Neuronal stem cell (in vitro differentiated cells): Measurements from ENCODE around the gene CXCR6.

Experiments
- DNase-seq: peaks from one replicate; pipeline ENCODE4 v3.0.0-alpha.2; 2013; ENCODE audit warnings: low spot score
- H2AFZ ChIP-seq: one replicate; pipeline ENCODE4 v1.6.1; 2013; ENCODE audit warnings: mild to moderate bottlenecking, low read length, inconsistent platforms
- H2AK5ac ChIP-seq: 2 replicates; pipeline ENCODE4 v1.6.1; 2013; ENCODE audit warnings: low read depth, mild to moderate bottlenecking, inconsistent platforms, low read length, moderate library complexity, mixed read lengths
- H2BK120ac ChIP-seq: 2 replicates; pipeline ENCODE4 v1.6.1; 2013; ENCODE audit warnings: low read depth, mild to moderate bottlenecking, inconsistent platforms, low read length, moderate library complexity, mixed read lengths
- H2BK12ac ChIP-seq: one replicate; pipeline ENCODE4 v1.6.1; 2013; ENCODE audit warnings: low read length, inconsistent platforms
- H2BK15ac ChIP-seq: 2 replicates; pipeline ENCODE4 v1.6.1; 2013; ENCODE audit warnings: mild to moderate bottlenecking, low read length, inconsistent platforms, mixed read lengths
- H2BK5ac ChIP-seq: one replicate; pipeline ENCODE4 v1.6.1; 2013; ENCODE audit warnings: inconsistent platforms, mild to moderate bottlenecking, low read length, moderate library complexity
- H3K14ac ChIP-seq: one replicate; pipeline ENCODE4 v1.6.1; 2013; ENCODE audit warnings: low read length, inconsistent platforms
- H3K18ac ChIP-seq: 2 replicates; pipeline ENCODE4 v1.6.1; 2013; ENCODE audit warnings: low read length, inconsistent platforms
- H3K23ac ChIP-seq: 2 replicates; pipeline ENCODE4 v1.6.1; 2013; ENCODE audit warnings: low read depth, mild to moderate bottlenecking, mixed read lengths, low read length, inconsistent platforms; ENCODE audit not compliant: poor library complexity
- H3K27ac ChIP-seq: replicated peaks from 3 replicates; pipeline ENCODE4 v1.5.1; 2013; ENCODE audit warnings: low read length, inconsistent platforms
- H3K27me3 ChIP-seq, 3 experiments: 2 replicates each; pipeline ENCODE4 v1.6.1; 2013; ENCODE audit warnings: low read length in 3 of 3, mild to moderate bottlenecking in 2 of 3, inconsistent platforms in 1 of 3, low read depth in 1 of 3, mixed read lengths in 1 of 3, moderate library complexity in 1 of 3; ENCODE audit not compliant: control insufficient read depth in 3 of 3, insufficient read depth in 3 of 3
- H3K36me3 ChIP-seq, 2 donors: replicated peaks in 1 of 2; 2 replicates each; pipeline ENCODE4 v1.6.1; 2013; ENCODE audit warnings: low read length in 2 of 2; ENCODE audit not compliant: control insufficient read depth in 2 of 2, insufficient read depth in 2 of 2
- H3K4ac ChIP-seq: 2 replicates; pipeline ENCODE4 v1.6.1; 2013; ENCODE audit warnings: inconsistent platforms, mild to moderate bottlenecking, low read length, moderate library complexity
- H3K4me1 ChIP-seq, 2 donors: 1 replicate in 1 of 2; 2 replicates in 1 of 2; pipeline ENCODE4 v1.6.1; 2013; ENCODE audit warnings: low read length in 2 of 2, low read depth in 1 of 2; ENCODE audit not compliant: control insufficient read depth in 2 of 2, insufficient read depth in 1 of 2
- H3K4me2 ChIP-seq: one replicate; pipeline ENCODE4 v1.6.1; 2013; ENCODE audit warnings: mild to moderate bottlenecking, low read length, inconsistent platforms; ENCODE audit not compliant: insufficient read depth, poor library complexity, severe bottlenecking
- H3K4me3 ChIP-seq, 2 donors: 2 replicates each; pipeline ENCODE4 v1.5.1; 2013; ENCODE audit warnings: low read length in 2 of 2, mild to moderate bottlenecking in 2 of 2, inconsistent platforms in 1 of 2, moderate library complexity in 1 of 2
- H3K79me1 ChIP-seq: one replicate; pipeline ENCODE4 v1.6.1; 2013; ENCODE audit warnings: low read depth, mild to moderate bottlenecking, inconsistent platforms, low read length, moderate library complexity
- H3K9ac ChIP-seq: one replicate; pipeline ENCODE4 v1.6.1; 2013; ENCODE audit warnings: mild to moderate bottlenecking, low read depth, low read length, inconsistent platforms; ENCODE audit not compliant: poor library complexity
- H3K9me3 ChIP-seq, 2 donors: replicated peaks in 1 of 2; 2 replicates each; pipeline versions ENCODE3 to v1.6.1; 2013; ENCODE audit warnings: low read length in 2 of 2, mild to moderate bottlenecking in 2 of 2, inconsistent platforms in 1 of 2, low read depth in 1 of 2, mixed read lengths in 1 of 2, moderate library complexity in 1 of 2; ENCODE audit not compliant: control insufficient read depth in 2 of 2, insufficient read depth in 1 of 2
- H4K8ac ChIP-seq: one replicate; pipeline ENCODE4 v1.6.1; 2013; ENCODE audit warnings: low read depth, mild to moderate bottlenecking, inconsistent platforms, low read length, moderate library complexity
- H4K91ac ChIP-seq: one replicate; pipeline ENCODE4 v1.6.1; 2013; ENCODE audit warnings: low read length, low read depth, mild to moderate bottlenecking, inconsistent platforms; ENCODE audit not compliant: poor library complexity
- WGBS, 2 donors: extraction: QIAGEN DNeasy Blood & Tissue Kit; methylation state at CpG; one replicate each; pipeline ENCODE4 v1.1.7; 2013; ENCODE audit warnings: missing lambda C conversion rate in 2 of 2, mixed read lengths in 1 of 2; ENCODE audit not compliant: insufficient read length in 2 of 2, insufficient replicate concordance in 1 of 2; ENCODE audit errors: extremely low coverage in 2 of 2; 5-methylcytosine and 5-hydroxymethylcytosine counted together

CXCR6 gene

GRCh38 chr3:45965653-45966052, 22.4 kb downstream of the CXCR6 start:
- Histone ChIP-seq H3K36me3 (peaks cover 64 to 97% of the 10 kb centered on the region in 2 donors), H3K79me1 (no peaks in the 10 kb centered on the region), H2AFZ (no peak overlapping the region), H3K23ac (no peak overlapping the region), H3K14ac (no peak overlapping the region), H3K27me3 (no peaks in the 10 kb centered on the region), H3K4ac (no peak overlapping the region), H2BK5ac (no peak overlapping the region), H2BK12ac (no peak overlapping the region), H3K9ac (no peak overlapping the region), H3K4me2 (no peak overlapping the region), H3K27ac (no peak overlapping the region), H2AK5ac (no peak overlapping the region), H2BK120ac (no peak overlapping the region), H4K8ac (no peak overlapping the region), H4K91ac (no peak overlapping the region), H3K18ac (no peak overlapping the region), H3K9me3 (no peaks in the 10 kb centered on the region), H2BK15ac (no peak overlapping the region), H3K4me3 (no peak overlapping the region), H3K4me1 (peaks cover 0 to 4% of the 10 kb centered on the region in 2 donors)
- DNase-seq = no peak
- WGBS, 2 donors = no CpG with 5 or more reads among the region's 4 CpGs

GRCh38 chr3:45966371-45966791, 23.1 kb downstream of the CXCR6 start:
- no peak overlapping the region for H4K91ac ChIP-seq
- no peaks in the 10 kb centered on the region for H3K79me1 ChIP-seq
- no peaks in the 10 kb centered on the region for H3K9me3 ChIP-seq
- peak overlapping the region; percentile 31 for H2BK5ac ChIP-seq
- no peak overlapping the region for H2BK12ac ChIP-seq
- no peak overlapping the region for H3K4me3 ChIP-seq
- H3K27ac ChIP-seq = no peak overlapping the region
- H3K18ac ChIP-seq = peak overlapping the region; percentile 55
- no peak overlapping the region for H2BK15ac ChIP-seq
- peaks cover 0 to 4% of the 10 kb centered on the region in 2 donors for H3K4me1 ChIP-seq
- peaks cover 60 to 95% of the 10 kb centered on the region in 2 donors for H3K36me3 ChIP-seq
- H2AK5ac ChIP-seq = no peak overlapping the region
- H3K23ac ChIP-seq = peak overlapping the region; percentile 23
- no peak overlapping the region for H2BK120ac ChIP-seq
- H3K9ac ChIP-seq = no peak overlapping the region
- DNase-seq = no peak
- WGBS, 2 donors = no CpG with 5 or more reads among the region's 17 CpGs
- no peak overlapping the region for H2AFZ ChIP-seq
- no peak overlapping the region for H3K4ac ChIP-seq
- H3K4me2 ChIP-seq = no peak overlapping the region
- H4K8ac ChIP-seq = no peak overlapping the region
- H3K14ac ChIP-seq = no peak overlapping the region
- H3K27me3 ChIP-seq = no peaks in the 10 kb centered on the region

- Histone ChIP-seq H3K4me3 (peak overlapping the region in 1 of 2 donors; percentile 35), H2BK12ac (no peak overlapping the region), H4K8ac (no peak overlapping the region), H3K9me3 (no peaks in the 10 kb centered on the region), H2BK15ac (no peak overlapping the region), H2AFZ (no peak overlapping the region), H4K91ac (no peak overlapping the region), H3K4ac (no peak overlapping the region), H2BK5ac (peak overlapping the region; percentile 31), H2AK5ac (no peak overlapping the region), H3K27ac (no peak overlapping the region), H3K14ac (no peak overlapping the region), H3K9ac (no peak overlapping the region), H2BK120ac (no peak overlapping the region), H3K27me3 (no peaks in the 10 kb centered on the region), H3K36me3 (peaks cover 54 to 93% of the 10 kb centered on the region in 2 donors), H3K4me1 (peaks cover 0 to 4% of the 10 kb centered on the region in 2 donors), H3K4me2 (no peak overlapping the region), H3K23ac (peak overlapping the region; percentile 23), H3K18ac (no peak overlapping the region), H3K79me1 (no peaks in the 10 kb centered on the region)
- no CpG with 5 or more reads among the region's 16 CpGs for WGBS, 2 donors
- no peak for DNase-seq
These were observed 23.8 kb downstream of the CXCR6 start for GRCh38 chr3:45966950-45967640.

GRCh38 chr3:45967724-45968123, 24.5 kb downstream of the CXCR6 start:
- Histone ChIP-seq H2BK120ac (no peak overlapping the region), H2AFZ (no peak overlapping the region)

More at GRCh38 chr3:45967724-45968123, 24.5 kb downstream of the CXCR6 start:
- Histone ChIP-seq H3K36me3 (peaks cover 53 to 92% of the 10 kb centered on the region in 2 donors), H4K91ac (no peak overlapping the region), H2AK5ac (no peak overlapping the region), H3K4me1 (peaks cover 0 to 4% of the 10 kb centered on the region in 2 donors), H3K9me3 (no peaks in the 10 kb centered on the region), H3K14ac (no peak overlapping the region), H2BK12ac (no peak overlapping the region), H3K9ac (no peak overlapping the region), H4K8ac (no peak overlapping the region), H3K4me3 (no peak overlapping the region), H3K18ac (peak overlapping the region; percentile 42), H3K27ac (no peak overlapping the region), H3K27me3 (no peaks in the 10 kb centered on the region), H3K4me2 (no peak overlapping the region), H3K79me1 (no peaks in the 10 kb centered on the region), H2BK5ac (no peak overlapping the region), H2BK15ac (no peak overlapping the region), H3K4ac (no peak overlapping the region), H3K23ac (peak overlapping the region; percentile 34)
- no peak for DNase-seq
- WGBS, 2 donors = no CpG with 5 or more reads among the region's 8 CpGs
